Measurements from ENCODE around the gene ANKRD18A.

ANKRD18A gene

DNA sequence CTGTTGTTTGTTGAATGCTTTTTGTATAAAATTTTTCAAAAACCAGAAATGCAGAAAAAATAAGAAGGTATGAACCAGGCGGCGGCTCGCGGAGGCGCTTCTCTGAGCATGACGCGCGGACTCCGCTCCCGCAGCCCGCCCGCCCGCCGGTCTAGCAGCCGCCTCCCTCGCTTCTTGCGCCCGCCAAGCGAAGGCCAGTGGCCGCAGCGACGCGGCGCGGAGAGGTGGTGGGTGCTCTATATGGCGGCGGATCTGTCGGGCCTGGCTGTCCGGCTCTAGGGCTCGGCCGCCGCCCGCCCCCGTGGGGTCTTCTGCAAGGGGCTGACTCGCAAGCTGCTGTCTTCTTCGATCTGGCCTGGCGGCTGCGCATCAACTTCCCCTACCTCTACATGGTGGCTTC is 93.8 kb downstream of the ANKRD18A start (continued):
- TF ChIP-seq, protein P1, sequence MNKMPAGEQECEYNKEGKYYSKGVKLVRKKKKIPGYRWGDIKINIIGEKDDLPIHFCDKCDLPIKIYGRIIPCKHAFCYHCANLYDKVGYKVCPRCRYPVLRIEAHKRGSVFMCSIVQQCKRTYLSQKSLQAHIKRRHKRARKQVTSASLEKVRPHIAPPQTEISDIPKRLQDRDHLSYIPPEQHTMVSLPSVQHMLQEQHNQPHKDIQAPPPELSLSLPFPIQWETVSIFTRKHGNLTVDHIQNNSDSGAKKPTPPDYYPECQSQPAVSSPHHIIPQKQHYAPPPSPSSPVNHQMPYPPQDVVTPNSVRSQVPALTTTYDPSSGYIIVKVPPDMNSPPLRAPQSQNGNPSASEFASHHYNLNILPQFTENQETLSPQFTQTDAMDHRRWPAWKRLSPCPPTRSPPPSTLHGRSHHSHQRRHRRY (tag by site-specific recombination; IDR thresholded peaks at IDR 0.05): no peak
- TF ChIP-seq, protein P2, sequence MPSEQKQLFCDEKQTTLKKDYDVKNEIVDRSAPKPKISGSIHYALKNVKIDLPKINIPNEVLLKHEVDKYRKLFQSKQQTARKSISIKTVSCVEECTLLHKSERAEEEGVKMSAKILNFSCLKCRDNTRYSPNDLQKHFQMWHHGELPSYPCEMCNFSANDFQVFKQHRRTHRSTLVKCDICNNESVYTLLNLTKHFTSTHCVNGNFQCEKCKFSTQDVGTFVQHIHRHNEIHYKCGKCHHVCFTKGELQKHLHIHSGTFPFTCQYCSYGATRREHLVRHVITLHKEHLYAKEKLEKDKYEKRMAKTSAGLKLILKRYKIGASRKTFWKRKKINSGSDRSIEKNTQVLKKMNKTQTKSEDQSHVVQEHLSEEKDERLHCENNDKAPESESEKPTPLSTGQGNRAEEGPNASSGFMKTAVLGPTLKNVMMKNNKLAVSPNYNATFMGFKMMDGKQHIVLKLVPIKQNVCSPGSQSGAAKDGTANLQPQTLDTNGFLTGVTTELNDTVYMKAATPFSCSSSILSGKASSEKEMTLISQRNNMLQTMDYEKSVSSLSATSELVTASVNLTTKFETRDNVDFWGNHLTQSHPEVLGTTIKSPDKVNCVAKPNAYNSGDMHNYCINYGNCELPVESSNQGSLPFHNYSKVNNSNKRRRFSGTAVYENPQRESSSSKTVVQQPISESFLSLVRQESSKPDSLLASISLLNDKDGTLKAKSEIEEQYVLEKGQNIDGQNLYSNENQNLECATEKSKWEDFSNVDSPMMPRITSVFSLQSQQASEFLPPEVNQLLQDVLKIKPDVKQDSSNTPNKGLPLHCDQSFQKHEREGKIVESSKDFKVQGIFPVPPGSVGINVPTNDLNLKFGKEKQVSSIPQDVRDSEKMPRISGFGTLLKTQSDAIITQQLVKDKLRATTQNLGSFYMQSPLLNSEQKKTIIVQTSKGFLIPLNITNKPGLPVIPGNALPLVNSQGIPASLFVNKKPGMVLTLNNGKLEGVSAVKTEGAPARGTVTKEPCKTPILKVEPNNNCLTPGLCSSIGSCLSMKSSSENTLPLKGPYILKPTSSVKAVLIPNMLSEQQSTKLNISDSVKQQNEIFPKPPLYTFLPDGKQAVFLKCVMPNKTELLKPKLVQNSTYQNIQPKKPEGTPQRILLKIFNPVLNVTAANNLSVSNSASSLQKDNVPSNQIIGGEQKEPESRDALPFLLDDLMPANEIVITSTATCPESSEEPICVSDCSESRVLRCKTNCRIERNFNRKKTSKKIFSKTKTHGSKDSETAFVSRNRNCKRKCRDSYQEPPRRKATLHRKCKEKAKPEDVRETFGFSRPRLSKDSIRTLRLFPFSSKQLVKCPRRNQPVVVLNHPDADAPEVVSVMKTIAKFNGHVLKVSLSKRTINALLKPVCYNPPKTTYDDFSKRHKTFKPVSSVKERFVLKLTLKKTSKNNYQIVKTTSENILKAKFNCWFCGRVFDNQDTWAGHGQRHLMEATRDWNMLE (tag by site-specific recombination; conservative IDR thresholded peaks at IDR 0.05; ENCODE audit: low read depth): no peak
- no peak for TF ChIP-seq OSR2 (tag by site-specific recombination; IDR thresholded peaks at IDR 0.05)
- TF ChIP-seq ZNF140 (tag by site-specific recombination; IDR thresholded peaks at IDR 0.05): no peak
- TF ChIP-seq ZNF394 (tag by site-specific recombination; IDR thresholded peaks at IDR 0.05; ENCODE audit: borderline replicate concordance): no peak
- TF ChIP-seq ZNF585B (tag by site-specific recombination; IDR thresholded peaks at IDR 0.05): no peak
- TF ChIP-seq, protein P3, sequence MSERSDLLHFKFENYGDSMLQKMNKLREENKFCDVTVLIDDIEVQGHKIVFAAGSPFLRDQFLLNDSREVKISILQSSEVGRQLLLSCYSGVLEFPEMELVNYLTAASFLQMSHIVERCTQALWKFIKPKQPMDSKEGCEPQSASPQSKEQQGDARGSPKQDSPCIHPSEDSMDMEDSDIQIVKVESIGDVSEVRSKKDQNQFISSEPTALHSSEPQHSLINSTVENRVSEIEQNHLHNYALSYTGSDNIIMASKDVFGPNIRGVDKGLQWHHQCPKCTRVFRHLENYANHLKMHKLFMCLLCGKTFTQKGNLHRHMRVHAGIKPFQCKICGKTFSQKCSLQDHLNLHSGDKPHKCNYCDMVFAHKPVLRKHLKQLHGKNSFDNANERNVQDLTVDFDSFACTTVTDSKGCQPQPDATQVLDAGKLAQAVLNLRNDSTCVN (tag by site-specific recombination; optimal IDR thresholded peaks at IDR 0.05): no peak
- TF ChIP-seq, protein P4, sequence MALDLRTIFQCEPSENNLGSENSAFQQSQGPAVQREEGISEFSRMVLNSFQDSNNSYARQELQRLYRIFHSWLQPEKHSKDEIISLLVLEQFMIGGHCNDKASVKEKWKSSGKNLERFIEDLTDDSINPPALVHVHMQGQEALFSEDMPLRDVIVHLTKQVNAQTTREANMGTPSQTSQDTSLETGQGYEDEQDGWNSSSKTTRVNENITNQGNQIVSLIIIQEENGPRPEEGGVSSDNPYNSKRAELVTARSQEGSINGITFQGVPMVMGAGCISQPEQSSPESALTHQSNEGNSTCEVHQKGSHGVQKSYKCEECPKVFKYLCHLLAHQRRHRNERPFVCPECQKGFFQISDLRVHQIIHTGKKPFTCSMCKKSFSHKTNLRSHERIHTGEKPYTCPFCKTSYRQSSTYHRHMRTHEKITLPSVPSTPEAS (tag by site-specific recombination; IDR thresholded peaks at IDR 0.05): no peak
- no peak for TF ChIP-seq KLF9 (tag by site-specific recombination; IDR thresholded peaks at IDR 0.05; ENCODE audit: low read depth)

DNA sequence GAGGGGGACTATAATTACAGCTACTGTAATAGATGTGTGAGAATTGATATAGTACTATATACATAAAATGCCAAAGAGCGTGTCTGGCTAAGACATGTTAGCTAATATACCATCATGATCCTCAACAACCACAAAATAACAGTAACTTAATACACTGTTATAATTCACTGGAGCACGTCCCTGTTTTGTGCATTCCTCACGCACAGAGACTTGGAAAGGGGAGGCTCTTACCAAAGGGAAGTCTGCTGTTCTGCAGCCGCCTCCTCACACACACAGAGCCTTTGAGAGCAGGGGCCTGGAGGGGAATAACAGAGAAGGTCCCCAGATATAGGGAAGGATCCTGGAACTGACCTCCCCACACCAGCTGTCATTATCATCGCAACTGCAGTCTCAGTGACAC is 97.3 kb downstream of the ANKRD18A start:
- Histone ChIP-seq H3K4me1 (ENCODE audit: control insufficient read depth, insufficient read depth, low read length) (no peaks in the 10 kb centered on the region), H3K9me3 (ENCODE audit: control insufficient read depth, insufficient read depth, low read depth, low read length) (no peaks in the 10 kb centered on the region)
- CTCF ChIA-PET: no interaction called here

DNA sequence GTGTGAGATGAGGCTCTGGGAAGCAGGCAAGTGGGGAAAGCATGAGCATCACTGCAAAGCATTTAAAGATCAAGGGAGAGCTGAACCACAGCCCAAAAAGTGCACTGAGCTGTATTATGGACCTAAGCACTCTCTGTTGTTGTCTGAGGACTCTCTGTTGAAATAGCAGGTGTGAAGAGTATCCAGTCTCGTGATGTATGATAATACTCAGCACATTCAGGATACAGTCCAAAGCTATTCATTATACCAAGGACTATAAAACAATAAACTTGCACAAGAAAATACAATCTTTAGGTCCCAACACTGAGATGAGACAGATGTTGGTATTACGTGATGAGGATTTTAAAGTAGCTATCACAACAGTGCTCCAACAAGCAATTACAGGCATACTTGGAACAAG is 98.6 kb downstream of the ANKRD18A start:
- no peaks in the 10 kb centered on the region for H3K4me1 ChIP-seq (ENCODE audit: control insufficient read depth, insufficient read depth, low read length)
- H3K36me3 ChIP-seq (ENCODE audit: control insufficient read depth in 2 of 2, insufficient read depth in 1 of 2, low read length in 2 of 2): no peaks in the 10 kb centered on the region
- ChIA-PET POLR2A (no interaction called here), CTCF (no interaction called here)
- no peak overlapping the region for H3K4me3 ChIP-seq (ENCODE audit: low read depth, low read length)
- TF ChIP-seq HOXC10 (CRISPR knock-in tag; IDR thresholded peaks at IDR 0.05) (no peak), ZNF202 (tag by site-specific recombination; IDR thresholded peaks at IDR 0.05; ENCODE audit: borderline replicate concordance) (no peak), ZNF341 (tag by site-specific recombination; IDR thresholded peaks at IDR 0.05; ENCODE audit: low read depth) (no peak), ZXDB (tag by site-specific recombination; IDR thresholded peaks at IDR 0.05) (no peak), ZFP69B (tag by site-specific recombination; IDR thresholded peaks at IDR 0.05) (no peak), ZNF24 (tag by site-specific recombination; IDR thresholded peaks at IDR 0.05) (no peak), ZNF133 (tag by site-specific recombination; IDR thresholded peaks at IDR 0.05) (no peak), ZNF561 (tag by site-specific recombination; IDR thresholded peaks at IDR 0.05; ENCODE audit: borderline replicate concordance) (no peak), BCL11B (tag by site-specific recombination; IDR thresholded peaks at IDR 0.05; ENCODE audit: low read depth) (no peak), WT1 (tag by site-specific recombination; IDR thresholded peaks at IDR 0.05) (no peak)
- H3K9me3 ChIP-seq (ENCODE audit: control insufficient read depth, insufficient read depth, low read depth, low read length): no peaks in the 10 kb centered on the region
- no peak overlapping the region for H3K27ac ChIP-seq (ENCODE audit: extremely low read depth, low read depth, low read length)

More for the DNA sequence above, 97.3 kb downstream of the ANKRD18A start:
- POLR2A ChIA-PET: no interaction called here
- no peak for TF ChIP-seq ZNF202 (tag by site-specific recombination; IDR thresholded peaks at IDR 0.05; ENCODE audit: borderline replicate concordance)
- Histone ChIP-seq H3K36me3 (ENCODE audit: control insufficient read depth in 2 of 2, insufficient read depth in 1 of 2, low read length in 2 of 2) (no peaks in the 10 kb centered on the region), H3K27ac (ENCODE audit: extremely low read depth, low read depth, low read length) (no peak overlapping the region), H3K4me3 (ENCODE audit: low read depth, low read length) (no peak overlapping the region)

Measured in HEK293 (cell line).